GM21825 (cell line): ENCODE data around the gene CSNK1D.
"Not testable (repeated sequence)": the region's sequence is repeated elsewhere in the genome, so short reads cannot be mapped to it uniquely, and the experiment has no call there.

Experiments used
- ATAC-seq: cut with Tn5 transposase; IDR thresholded peaks from one replicate; pipeline ENCODE4 v1.9.1; 2021; ENCODE audit warnings: mild to moderate bottlenecking, moderate library complexity; ENCODE audit not compliant: unreplicated experiment

CSNK1D gene

DNA sequence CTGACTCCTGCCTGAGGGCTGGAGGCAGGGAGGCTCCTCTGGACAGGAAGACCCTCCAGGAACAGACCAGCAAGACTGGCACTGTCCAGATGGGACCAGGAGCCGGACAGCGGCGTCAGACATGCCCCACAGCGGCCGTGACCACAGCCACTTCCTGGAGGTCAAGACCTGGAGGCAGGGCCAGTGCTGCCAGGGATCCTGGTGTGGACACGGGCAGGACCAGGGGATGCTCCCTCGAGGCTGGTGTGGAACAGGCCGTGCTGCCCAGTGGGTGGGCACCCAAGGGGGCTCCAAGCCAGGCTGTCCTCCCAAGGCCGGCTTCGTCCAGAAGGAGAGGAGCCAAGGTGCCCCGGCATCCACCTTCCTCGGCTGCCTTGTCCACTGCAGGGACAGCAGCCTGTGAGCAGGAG, 56.4 kb downstream of the CSNK1D start:
- ATAC-seq = no peak

DNA sequence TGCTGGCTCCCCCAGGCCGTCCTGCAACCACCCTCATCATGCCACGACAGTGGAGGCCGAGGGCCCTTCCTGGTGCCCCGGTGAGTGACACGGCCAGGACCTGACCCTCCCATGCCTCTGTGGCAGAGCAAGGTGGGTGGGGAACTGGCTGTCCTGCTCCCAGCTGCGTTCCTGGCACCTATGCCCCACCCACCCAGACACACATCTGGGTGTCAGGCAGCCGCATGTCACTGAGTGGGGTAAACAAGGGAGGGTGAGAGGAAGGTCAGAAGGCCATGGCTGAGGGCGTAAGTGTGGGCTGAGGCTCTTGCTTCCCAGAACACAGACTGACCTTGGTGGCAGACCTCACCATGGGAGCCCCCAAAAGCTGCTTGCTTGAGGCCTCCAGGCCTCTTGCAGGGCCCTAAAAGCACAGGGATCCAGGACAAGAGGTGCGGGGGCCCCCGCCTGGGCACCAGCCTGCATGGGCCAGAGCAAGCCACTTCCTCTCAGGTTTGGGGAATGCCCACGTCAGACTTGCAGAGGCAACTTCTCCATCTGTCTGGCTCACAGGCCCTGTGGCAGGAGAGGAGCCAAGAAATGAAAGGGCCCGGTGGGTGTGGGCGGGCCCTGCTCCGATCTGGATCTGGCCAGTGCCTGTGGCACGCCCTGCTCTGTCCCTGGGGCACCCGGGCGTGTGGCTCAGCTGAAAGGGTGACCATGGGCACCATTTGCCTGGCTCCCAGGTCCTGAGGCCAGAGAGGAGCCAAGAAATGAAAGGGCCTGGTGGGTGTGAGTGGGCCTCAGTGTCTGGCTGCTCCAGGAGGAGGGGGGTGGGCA, 57.0 kb downstream of the CSNK1D start:
- ATAC-seq = peak; percentile 39

DNA sequence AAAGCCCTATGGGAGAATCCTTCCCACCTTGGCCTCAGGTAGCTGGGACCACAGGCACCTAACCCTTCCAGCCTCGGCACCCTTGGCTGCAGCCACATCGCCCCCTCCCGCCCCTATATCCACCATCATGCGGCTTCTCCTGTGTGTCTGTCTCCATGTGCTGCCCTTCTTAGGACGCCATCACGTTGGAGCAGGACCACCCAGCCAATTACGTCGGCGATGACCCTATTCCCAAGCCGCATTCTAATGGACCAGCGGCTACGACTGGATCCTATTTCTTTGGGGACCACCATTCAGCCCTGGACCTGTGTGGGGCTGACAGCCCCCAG, 57.6 kb downstream of the CSNK1D start:
- no peak for ATAC-seq

DNA sequence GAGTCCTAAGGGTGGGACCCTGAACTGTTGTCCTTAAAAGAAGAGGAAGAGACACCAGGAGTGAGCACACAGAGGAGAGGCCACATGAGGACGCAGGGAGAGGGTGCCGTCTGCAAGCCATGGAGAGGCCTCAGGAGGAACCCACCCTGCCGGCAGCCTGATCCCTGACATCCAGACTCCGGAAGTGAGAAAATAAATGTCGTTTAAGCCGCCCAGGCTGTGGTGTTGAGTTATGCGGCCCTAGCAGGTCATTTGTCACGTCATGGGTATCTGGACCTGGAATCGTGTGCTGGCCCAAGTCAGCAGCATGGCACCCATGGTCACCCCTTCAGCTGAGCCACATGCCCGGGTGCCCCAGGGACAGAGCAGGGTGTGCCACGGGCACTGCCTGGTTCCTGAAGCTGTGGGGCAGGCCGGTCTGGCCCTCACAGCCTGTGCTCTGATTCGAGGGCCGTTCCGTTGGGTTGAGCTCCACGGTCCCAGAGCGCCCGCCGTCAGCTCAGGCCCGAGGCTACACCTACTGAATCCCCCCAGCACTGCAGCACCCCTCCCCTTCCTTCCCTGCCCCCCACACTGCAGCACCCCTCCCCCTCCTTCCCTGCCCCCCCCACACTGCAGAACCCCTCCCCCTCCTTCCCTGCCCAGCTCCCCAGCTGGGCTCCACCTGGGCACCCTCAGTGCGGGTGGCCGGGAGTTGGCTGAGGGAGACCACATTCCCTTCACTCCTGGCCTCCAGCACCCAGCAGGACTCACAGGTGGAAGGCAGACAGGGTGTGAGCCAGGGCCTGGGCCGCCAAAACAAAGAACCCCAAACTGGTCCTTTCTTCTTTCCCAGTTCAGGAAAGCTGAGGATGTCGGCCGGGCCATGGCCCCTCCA, 58.2 kb downstream of the CSNK1D start:
- no peak for ATAC-seq

DNA sequence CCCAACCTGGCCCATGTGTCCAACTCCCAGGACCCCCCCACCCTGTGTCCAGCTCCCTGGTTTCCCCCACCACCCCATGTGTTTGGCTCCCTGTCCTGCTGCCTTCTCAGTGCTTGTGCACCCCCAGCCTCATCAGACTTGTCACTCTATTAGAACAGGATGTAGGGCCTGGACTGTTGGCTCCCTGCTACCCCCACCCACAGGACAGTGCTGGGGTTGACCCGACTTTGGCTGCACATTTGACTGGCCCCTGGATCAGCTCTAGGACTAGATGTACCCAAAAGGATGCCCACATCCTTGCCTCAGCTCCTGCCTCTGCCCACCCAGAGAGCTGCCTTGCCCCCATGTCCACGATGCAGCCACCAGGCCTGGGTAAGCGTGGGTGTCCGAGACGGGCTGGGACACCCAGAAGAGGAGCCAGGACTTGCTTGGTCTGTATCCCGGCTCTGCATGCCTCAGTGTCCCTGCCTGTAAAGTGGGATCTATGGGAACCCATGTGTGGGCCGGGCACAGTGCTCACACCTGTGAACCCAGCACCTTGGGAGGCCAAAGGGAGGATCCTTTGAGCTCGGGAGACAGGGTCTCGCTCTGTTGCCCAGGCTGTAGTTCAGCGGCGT, 59.4 kb downstream of the CSNK1D start:
- ATAC-seq = no peak

DNA sequence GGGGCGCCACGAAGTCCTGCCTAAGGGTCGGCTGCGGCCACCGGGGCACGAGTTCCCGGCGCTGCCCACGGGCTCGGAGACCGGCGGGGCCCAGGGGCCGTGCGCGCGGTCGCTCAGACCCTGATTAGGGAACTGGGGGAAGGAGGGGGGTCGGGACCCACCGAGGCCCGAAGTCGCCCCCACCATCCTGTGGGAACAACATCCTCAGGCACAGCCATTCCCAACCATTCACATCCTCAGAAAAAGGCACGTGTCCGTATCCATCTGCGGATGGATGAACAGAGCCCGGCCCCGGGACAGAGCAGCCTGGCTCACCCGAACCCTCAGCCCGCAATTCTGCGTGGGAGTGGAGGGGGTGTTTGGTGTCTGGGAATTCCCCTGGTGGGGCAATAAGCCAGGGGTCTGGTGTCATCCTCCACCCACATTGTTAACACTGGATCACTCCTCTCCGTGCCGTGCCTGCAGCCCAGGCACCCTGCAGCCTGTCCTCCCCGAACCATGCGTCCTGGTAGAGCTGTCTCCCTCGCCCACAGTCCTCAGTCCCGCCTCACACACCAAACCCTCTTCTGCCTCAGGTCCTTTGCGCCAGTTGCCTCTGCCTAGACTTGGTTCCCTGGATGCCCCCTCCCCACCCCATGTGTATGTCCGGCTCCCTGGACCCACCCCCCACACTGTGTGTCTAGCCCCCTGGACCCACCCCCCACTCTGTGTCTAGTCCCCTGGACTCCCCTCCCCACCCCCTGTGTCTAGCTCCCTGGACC, 60.1 kb downstream of the CSNK1D start:
- ATAC-seq = peak; percentile 4

DNA sequence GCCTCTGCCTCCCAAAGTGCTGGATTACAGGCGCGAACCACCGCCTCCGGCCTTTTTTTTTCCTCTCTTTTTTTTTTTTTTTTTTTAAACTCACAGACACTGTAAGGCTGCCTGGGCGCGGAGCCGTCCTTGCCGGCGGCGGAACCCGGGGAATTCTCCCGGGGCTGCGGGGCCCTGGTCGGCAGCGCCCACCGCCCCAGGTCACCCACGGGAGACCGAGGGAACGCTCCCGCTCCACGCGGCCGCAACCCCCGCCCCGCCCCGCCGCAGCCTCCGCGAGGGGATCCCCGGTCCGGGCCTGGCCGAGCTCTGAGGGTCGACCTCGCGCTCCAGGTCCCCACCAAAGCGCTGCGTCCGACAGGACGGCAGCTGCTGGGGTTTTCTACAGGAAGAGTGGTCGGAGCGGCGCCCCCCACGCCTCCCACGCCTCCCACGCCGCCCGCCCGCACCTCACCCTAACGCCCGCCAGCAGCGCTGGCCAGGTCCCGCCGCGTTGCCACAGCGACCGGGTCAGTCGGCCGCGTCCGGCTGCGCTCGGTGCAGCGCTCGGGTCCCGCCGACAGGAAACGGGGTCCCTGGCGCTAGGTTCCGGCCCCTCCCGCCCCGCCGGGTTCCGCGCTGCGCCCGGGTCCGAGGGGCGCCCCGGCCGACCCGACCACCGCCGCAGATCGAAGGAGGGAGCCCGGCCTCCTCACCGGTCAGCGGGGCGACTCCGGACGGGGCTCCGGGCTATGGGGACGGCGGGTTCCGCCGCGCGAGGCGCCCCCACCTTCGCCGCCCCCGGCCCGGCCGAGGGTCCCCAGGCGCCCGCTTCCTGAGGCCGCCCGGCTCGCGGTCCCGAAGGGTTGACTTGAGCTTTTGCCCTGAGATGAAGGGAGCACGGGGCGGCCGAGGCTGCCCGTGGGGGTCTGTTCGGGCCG, 60.9 kb downstream of the CSNK1D start, which contains the start of gene CCDC57:
TSS of gene CCDC57 (minus strand) at position 512 of the 920 bp plus-strand sequence. CDS start 10,898 bp downstream, outside the sequence.
- peak; percentile 56 for ATAC-seq

DNA sequence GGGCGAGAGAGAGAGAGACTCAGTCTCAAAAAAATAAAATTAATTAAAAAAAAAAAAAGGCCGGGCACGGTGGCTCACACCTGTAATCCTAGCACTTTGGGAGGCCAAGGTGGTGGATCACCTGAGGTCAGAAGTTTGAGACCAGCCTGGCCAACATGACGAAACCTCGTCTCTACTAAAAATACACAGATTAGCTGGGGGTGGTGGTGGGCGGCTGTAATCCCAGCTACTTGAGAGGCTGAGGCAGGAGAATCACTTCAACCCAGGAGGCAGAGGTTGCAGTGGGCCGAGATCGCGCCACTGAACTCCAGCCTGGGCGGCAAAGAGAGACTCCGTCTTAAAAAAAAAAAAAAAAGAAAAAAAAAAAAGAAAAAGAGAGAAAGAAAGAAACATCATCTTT, 62.8 kb downstream of the CSNK1D start:
- not testable (repeated sequence) for ATAC-seq

DNA sequence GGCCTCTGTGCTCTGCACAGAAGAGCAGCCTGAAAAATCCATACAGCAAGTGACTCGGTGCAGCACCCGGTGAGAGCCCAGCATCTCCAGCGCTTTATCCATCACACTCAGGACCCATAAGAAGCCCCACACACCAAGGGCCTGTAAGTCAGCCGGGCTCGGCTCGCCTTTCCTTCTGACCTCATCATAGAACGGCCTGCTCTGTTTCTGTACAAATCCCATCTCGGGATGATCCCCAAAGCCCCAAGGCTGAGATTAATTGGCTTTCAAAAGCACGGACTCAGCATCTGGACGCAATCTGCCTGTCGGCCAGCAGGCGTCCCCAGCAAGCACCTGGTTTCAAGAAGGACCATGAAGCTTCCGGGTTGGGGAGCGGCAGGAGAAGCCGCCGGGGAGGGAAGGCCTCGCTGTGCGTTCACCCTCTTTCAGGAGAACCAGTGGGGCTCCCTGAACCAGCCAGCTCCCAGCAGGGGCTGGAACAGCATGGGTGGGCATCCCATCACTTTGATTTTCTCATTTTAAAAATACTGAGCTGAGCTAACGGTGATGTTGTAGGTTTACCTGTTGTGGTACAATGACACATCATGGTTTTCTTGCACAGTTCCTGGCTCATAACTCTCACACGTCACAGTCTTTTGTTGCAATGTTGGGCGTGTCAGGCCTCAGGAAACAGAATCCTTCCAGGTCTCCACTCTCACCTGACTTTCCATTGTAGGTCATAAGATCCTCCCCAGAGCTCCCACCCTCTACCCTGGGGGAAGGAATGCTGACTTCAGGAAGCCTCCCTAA, 67.6 kb downstream of the CSNK1D start:
- ATAC-seq = no peak

DNA sequence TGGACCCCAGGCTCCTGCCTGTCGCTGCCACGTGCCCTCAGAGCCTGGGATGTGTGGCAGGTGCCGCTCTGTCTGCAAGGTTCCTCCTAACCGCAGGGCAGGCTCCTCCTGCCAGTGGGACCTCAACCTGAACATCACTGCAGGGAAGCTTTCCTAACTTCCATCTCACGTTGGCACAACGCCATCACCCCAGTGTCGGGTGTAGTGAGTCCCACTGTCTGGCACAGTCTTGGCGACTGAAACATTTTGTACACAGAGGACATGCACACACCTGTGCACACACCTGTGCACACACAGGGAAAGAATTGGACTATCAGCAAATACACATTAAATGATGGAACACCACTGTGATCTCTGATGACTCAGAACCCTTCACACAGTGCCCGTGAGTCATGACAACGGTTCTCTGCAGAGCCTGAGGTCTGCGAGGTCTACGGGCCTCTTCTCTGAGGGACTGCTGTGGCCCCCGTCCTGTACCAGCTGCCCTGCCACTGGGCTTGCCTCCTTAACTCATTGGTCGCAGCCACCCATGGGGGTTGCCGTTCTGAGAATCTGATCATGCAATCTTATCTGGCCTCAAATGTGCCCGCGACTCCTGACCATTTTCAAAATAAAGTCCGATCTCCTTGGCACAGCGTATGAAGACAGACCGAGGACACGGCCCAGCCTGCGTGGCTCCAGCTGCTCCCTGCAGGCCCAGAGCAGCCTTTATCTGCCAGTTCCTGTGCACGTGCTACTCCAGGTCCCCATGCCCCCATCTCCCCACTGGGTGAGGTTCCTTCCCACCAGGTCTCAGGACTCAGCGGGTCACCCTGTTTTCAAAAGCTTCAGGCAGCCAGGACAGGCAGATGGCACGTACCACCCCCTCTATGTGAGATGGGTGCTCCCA, 68.4 kb downstream of the CSNK1D start:
- ATAC-seq = no peak

DNA sequence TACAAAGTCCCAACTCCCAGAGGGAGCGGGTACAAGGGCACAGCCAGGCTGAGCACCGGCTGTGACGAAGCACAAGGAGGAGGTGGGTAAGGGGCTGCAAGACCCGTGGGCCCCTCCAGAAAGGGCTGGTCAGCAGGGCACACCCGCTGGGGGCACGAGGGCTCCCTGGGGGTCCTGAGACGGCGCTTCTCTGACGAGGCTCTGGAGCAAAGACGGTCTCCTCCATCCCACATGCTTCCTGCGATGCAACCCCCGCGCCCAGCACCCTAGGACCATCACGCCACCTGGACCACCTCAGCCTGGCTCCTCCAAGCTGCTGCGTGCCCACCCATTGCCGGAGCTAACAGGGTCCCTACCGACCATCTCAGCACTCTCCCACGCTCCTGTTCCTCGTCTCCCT, 69.6 kb downstream of the CSNK1D start:
- no peak for ATAC-seq

DNA sequence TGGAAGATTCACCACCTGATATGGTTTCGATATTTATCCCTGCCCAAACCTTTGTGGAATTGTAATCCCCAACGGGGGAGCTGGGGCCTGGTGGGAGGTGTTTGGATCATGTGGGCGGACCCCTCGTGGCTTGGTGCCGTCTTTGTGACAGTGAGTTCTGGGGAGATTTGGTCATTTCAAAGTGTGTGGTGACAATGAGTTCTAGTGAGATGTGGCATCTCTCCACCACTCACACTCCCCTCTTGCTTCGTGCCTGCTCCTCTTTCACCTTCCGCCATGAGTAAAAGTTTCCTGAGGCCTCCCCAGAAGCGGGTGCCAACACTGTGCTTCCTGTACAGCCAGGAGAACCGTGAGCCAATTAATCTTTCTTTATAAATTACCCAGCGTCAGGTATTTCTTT, 70.5 kb downstream of the CSNK1D start:
- no peak for ATAC-seq

DNA sequence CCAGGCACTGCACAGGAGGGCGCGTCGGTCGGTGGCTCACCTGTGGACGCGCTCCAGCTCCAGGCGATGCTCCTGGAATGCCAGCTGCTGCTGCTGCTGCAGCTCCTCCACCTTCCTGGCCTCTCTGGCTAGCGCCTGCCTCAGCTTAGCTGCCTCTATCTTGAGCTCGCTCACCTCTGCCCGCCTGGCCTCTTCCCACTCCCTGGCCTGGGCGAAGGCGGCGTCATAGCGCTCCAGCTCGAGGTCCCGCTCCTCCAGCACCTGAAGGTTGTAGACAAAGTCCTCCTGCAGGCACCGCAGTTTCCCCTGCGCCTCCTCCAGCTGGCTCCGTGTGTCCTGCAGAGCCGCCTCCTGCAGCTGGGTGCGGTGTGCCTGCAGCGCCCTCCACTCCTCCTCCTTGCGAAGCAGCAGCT, 72.0 kb downstream of the CSNK1D start:
- ATAC-seq = no peak

DNA sequence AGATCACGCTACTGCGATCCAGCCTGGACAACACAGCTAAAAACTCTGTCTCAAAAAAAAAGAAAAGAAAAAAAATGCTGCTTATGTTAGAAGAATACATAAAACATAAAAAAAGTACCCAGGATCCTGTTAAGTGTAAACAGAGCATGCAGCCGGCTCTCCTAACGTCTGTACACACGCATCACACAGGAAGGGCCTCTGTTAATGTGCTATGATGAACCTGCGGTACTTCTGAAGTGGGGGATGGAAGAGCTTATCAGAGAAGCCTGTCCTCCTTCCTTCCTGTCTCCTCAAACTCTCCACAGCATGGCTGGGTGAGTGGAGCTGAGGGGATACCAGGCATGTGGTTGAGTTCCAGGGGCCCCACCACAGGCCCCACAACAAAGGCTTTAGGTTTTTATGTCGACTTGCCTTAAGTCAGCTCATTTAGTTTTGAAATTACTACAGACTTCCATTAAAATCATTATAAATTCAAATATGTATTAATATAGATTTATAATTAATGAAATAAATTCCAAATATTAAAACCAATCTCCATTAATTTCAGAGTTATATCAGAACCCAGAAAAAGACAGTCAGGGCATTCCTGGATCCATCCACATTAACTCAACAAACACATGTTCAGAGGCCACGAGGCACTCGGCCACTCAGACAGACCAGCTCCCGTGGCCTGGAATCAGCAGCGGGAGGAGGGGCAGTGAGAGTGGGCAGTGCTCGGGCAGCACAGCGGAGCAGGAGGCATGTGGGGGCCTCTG, 72.6 kb downstream of the CSNK1D start:
- ATAC-seq = no peak

DNA sequence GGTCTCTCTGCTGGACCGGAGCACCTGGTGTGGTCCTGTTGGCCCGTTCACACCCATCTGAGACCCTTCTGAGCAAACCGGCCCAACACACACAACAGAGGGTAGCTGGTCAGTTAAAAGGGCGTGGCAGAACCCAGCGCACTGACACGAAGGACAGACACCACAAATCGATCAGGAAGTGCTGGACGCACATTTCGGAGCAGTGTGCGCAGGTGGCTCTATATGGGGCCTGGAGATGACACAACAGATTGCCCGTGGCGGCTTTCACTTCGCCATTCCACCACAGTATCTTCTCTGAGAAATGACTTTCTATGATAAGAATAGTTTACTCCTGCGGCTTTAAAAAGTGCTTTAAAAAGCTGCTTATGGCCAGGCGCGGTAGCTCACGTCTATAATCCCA, 73.4 kb downstream of the CSNK1D start:
- ATAC-seq = no peak

DNA sequence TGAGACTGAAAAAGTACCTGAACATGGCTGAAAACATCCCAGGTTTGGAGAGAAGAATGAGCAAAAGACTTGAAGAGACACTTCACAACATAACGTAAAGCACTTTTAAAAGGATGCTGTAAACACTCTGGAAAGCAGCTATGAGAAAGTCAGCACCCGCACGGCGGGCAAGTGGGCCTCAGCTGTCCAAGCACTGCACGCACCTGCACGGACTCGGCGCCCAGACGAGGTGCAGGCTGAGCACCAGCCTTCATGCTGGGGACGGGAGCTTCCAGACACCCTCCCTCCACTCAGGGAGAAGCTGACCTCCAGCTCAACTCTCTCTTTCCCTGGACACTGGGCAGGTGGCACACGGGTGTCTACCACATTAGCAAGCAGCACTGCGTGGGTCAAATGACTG, 74.0 kb downstream of the CSNK1D start:
- no peak for ATAC-seq

DNA sequence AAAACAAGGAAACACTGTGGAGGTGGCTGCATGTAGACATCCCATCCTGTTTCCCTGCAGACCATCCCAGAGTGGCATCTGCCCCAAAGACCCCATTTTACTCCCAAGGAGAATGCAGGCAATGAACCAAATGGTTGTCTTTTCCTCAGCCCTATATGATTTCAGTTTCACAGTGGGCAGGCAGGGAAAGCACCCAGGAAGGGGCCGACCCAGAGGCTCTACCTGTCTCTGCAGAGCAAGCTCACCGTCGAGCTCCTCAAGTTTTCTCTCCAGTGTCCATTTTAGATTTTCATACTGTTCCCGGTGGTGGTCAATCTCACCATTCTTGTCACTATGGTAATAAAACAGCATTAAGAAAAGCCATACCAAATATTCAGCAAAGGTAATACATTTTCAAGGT, 75.4 kb downstream of the CSNK1D start:
- ATAC-seq = no peak
